ENCODE data around the gene CPSF3. TPM values are rescaled to one million over a fixed set of nuclear protein-coding genes. Genes with fewer than 3 reads are reported as not detected.
A peak's percentile ranks its signal among the peaks of the same experiment; 100 is the strongest.

CPSF3 gene
- total RNA-seq, 2 donors from 2014 or later: 46.6 to 58.4 TPM

DNA sequence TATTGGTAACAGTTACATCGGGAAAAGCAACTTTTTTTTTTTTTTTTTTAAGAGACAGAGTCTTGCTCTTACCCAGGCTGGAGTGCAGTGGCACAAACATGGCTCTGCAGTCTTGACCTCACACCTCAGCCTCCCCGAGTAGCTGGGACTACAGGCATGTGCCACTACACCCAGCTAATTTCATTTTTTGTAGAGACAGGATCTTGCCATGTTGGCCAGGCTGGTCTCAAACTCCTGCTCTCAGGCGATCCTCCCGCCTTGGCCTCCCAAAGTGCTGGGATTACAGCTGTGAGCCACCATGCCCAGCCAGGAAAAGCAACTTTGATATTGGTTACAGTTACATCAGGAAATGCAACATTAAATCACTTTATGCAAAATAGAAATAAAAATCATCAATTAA lies 4.7 kb upstream of the CPSF3 start:
- no peak overlapping the region for H3K4me3 Mint-ChIP-seq
- no peaks in the 10 kb centered on the region for H3K9me3 Mint-ChIP-seq
- DNase-seq (ENCODE audit: low spot score) (no peak), ATAC-seq (no peak)
- H3K36me3 Mint-ChIP-seq: peaks cover 30% of the 10 kb centered on the region
- H3K4me1 Mint-ChIP-seq (ENCODE audit: low read depth in 2 of 2): peaks cover 47 to 59% of the 10 kb centered on the region in 2 donors
- no peaks in the 10 kb centered on the region for H3K27me3 Mint-ChIP-seq
- no peak overlapping the region for H3K27ac Mint-ChIP-seq

DNA sequence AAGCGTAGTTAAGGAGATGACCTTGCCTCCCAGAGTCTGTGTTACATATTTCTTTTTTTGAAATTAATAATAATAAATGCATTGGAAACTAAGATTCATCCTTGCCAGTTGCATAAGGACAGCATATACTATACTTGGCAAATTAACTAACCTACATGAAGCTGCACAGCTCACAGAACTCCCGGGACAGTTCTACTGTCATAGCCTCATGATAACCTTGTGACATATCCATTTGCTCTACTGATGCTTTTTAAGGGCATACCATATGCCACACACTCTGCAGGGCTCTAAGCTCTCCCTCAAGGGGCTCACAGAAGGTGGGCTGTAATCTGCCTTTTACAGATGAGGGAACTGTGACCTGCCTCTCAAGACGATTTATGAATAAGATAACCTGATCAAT lies 3.9 kb upstream of the CPSF3 start:
- Mint-ChIP-seq H3K27ac (peak overlapping the region in 1 of 2 donors; percentile 47), H3K9me3 (no peaks in the 10 kb centered on the region), H3K4me3 (no peak overlapping the region), H3K36me3 (peaks cover 25% of the 10 kb centered on the region), H3K4me1 (ENCODE audit: low read depth in 2 of 2) (peaks cover 40 to 51% of the 10 kb centered on the region in 2 donors), H3K27me3 (no peaks in the 10 kb centered on the region)
- ATAC-seq (no peak), DNase-seq (ENCODE audit: low spot score) (no peak)

DNA sequence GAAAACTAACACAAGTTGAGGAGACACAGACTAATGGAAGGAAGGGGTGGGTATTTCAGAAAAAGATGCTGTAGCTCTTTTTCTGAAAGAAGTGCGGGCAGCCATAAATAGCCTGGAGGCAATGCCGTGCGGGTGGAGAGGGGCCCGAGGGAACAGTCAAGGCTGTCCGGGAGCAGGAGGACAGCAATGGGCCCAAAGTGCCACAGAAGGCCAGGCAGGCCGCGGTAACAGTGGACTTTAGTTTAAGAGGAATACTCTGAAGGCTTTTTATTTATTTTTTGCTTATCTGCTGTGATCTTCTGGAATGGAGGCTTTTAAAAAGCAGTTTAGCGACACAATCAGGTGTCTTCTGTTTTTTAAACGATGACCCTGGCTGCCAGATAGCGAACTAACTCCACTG lies 3.0 kb upstream of the CPSF3 start:
- no peaks in the 10 kb centered on the region for H3K27me3 Mint-ChIP-seq

GRCh38 chr2:9422321-9423099 lies 944 bp upstream of the CPSF3 start:
- ATAC-seq (peak; percentile 0 to 46), DNase-seq (ENCODE audit: low spot score) (peak; percentile 63)
- Mint-ChIP-seq H3K27ac (no peak overlapping the region), H3K9me3 (no peaks in the 10 kb centered on the region), H3K4me3 (no peak overlapping the region), H3K27me3 (no peaks in the 10 kb centered on the region), H3K36me3 (peaks cover 19% of the 10 kb centered on the region), H3K4me1 (ENCODE audit: low read depth in 2 of 2) (peaks cover 26 to 35% of the 10 kb centered on the region in 2 donors)

More for the DNA sequence above, 3.0 kb upstream of the CPSF3 start:
- Mint-ChIP-seq H3K4me1 (ENCODE audit: low read depth in 2 of 2) (peaks cover 38 to 50% of the 10 kb centered on the region in 2 donors), H3K4me3 (peak overlapping the region; percentile 32), H3K9me3 (no peaks in the 10 kb centered on the region), H3K27ac (peak overlapping the region in 1 of 2 donors; percentile 47), H3K36me3 (peaks cover 25% of the 10 kb centered on the region)
- ATAC-seq: no peak
- no peak for DNase-seq (ENCODE audit: low spot score)

DNA sequence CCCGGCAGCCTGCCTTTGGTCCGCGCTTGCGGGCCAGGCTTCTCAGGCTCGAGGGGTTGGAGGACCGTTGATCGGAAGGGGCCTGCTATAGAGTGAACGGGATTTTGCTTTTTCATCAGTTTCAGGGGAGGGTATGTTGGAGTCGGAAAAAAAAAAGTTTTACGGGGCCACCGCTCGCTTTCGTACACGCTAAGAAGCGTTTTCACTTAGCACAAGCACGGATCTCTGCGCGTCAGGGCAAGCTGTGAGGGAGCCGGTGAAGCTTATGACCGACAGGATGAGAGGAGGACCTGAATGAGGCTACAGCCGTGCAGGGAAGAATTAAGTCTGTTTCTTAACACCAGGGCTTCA lies 443 bp downstream of the CPSF3 start:
- peaks cover 14% of the 10 kb centered on the region for H3K36me3 Mint-ChIP-seq
- peaks cover 22 to 27% of the 10 kb centered on the region in 2 donors for H3K4me1 Mint-ChIP-seq (ENCODE audit: low read depth in 2 of 2)
- ATAC-seq: peak in 1 of 2 donors; percentile 18
- DNase-seq (ENCODE audit: low spot score): no peak
- no peak overlapping the region for H3K4me3 Mint-ChIP-seq
- H3K9me3 Mint-ChIP-seq: no peaks in the 10 kb centered on the region
- H3K27me3 Mint-ChIP-seq: no peaks in the 10 kb centered on the region
- no peak overlapping the region for H3K27ac Mint-ChIP-seq

GRCh38 chr2:9424447-9425164 lies 1.2 kb downstream of the CPSF3 start:
- H3K27me3 Mint-ChIP-seq: no peaks in the 10 kb centered on the region
- DNase-seq (ENCODE audit: low spot score) (no peak), ATAC-seq (no peak)
- no peaks in the 10 kb centered on the region for H3K9me3 Mint-ChIP-seq
- H3K4me3 Mint-ChIP-seq: no peak overlapping the region
- no peak overlapping the region for H3K27ac Mint-ChIP-seq
- H3K36me3 Mint-ChIP-seq: peaks cover 14% of the 10 kb centered on the region
- peaks cover 19 to 27% of the 10 kb centered on the region in 2 donors for H3K4me1 Mint-ChIP-seq (ENCODE audit: low read depth in 2 of 2)

DNA sequence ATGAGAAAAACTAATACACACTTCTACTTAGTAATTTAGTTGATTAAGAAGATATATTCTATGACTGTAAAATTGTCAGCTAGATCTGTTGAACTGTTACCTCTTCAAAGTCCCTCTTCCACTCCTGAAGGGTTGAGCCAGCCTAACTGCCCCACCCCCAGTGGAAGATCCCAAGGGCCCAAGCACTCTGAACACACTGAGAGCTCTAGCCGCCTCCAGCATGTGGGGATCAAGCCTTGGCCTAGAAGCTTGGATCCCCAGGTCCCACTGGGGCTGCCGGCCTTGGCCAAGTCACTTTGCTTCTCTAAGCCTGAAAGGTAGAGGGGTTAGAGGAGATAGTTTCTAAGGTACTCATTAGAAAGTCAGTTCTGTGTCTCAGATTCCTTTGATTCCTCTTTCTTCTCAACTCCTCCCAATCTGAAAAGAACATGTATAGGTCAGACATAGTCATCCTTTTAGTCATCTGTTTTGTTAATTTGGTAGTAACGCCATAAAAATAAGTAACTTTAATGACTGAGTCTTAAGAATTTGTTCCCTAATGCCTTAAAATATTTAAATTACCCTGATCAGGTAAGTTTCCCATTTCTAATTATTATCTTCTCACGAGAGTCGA lies 5.6 kb downstream of the CPSF3 start:
- peaks cover 28% of the 10 kb centered on the region for H3K36me3 Mint-ChIP-seq
- H3K27me3 Mint-ChIP-seq: no peaks in the 10 kb centered on the region
- no peaks in the 10 kb centered on the region for H3K9me3 Mint-ChIP-seq
- no peak overlapping the region for H3K27ac Mint-ChIP-seq
- H3K4me3 Mint-ChIP-seq: no peak overlapping the region
- H3K4me1 Mint-ChIP-seq (ENCODE audit: low read depth in 2 of 2): peaks cover 3 to 11% of the 10 kb centered on the region in 2 donors
- DNase-seq (ENCODE audit: low spot score): no peak
- no peak for ATAC-seq

GRCh38 chr2:9430316-9431293 lies 7.2 kb downstream of the CPSF3 start:
- Mint-ChIP-seq H3K4me3 (no peak overlapping the region), H3K4me1 (ENCODE audit: low read depth in 2 of 2) (peaks cover 3 to 11% of the 10 kb centered on the region in 2 donors), H3K27me3 (no peaks in the 10 kb centered on the region), H3K27ac (peak overlapping the region in 1 of 2 donors; percentile 24), H3K36me3 (peaks cover 28% of the 10 kb centered on the region), H3K9me3 (no peaks in the 10 kb centered on the region)
- ATAC-seq (no peak), DNase-seq (ENCODE audit: low spot score) (no peak)

DNA sequence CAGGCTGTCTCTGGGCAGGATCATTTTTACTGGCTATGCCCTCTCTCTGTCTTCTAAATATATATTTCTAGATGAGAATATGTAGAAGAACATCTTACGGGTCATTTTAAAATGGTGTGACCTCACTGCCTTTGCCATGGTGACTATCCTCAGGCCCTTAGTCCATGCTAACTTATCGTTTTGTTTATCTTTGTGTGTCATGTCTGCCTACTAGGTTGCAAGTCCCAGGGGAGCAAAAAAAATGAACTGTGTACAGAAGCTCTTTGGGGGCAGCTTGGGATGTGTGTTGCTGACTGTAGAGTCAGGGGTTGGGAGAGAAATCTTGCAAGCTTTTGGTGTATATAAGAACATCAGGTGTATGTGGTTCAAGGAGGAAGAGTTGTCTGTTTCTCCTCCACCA lies 11.0 kb downstream of the CPSF3 start:
- no peak overlapping the region for H3K4me3 Mint-ChIP-seq
- H3K27me3 Mint-ChIP-seq: no peaks in the 10 kb centered on the region
- no peak overlapping the region for H3K27ac Mint-ChIP-seq
- ATAC-seq: no peak
- no peak for DNase-seq (ENCODE audit: low spot score)
- peaks cover 0 to 7% of the 10 kb centered on the region in 2 donors for H3K4me1 Mint-ChIP-seq (ENCODE audit: low read depth in 2 of 2)
- no peaks in the 10 kb centered on the region for H3K9me3 Mint-ChIP-seq
- H3K36me3 Mint-ChIP-seq: peaks cover 32% of the 10 kb centered on the region

DNA sequence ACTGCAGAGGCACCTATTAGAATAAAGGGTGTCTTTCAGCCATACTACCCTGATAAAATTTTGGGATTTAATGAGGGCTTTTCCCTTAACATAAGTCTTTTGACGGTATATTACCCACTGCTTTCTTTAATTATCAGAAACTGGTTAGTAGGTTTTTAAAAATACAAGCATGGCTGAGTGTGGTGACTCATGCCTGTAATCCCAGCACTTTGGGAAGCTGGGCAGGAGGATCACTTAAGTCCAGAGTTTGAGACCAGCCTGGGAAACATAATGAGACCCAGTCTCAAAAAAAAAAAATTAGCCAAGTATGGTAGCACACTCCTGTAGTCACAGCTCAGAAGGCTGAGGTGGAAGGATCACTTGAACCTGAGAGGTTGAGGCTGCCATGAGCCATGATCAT lies 16.1 kb downstream of the CPSF3 start:
- no peak overlapping the region for H3K4me3 Mint-ChIP-seq
- ATAC-seq (no peak), DNase-seq (ENCODE audit: low spot score) (no peak)
- H3K4me1 Mint-ChIP-seq (ENCODE audit: low read depth in 2 of 2): no peaks in the 10 kb centered on the region
- H3K27ac Mint-ChIP-seq: no peak overlapping the region
- peaks cover 26% of the 10 kb centered on the region for H3K36me3 Mint-ChIP-seq
- H3K9me3 Mint-ChIP-seq: no peaks in the 10 kb centered on the region
- no peaks in the 10 kb centered on the region for H3K27me3 Mint-ChIP-seq

DNA sequence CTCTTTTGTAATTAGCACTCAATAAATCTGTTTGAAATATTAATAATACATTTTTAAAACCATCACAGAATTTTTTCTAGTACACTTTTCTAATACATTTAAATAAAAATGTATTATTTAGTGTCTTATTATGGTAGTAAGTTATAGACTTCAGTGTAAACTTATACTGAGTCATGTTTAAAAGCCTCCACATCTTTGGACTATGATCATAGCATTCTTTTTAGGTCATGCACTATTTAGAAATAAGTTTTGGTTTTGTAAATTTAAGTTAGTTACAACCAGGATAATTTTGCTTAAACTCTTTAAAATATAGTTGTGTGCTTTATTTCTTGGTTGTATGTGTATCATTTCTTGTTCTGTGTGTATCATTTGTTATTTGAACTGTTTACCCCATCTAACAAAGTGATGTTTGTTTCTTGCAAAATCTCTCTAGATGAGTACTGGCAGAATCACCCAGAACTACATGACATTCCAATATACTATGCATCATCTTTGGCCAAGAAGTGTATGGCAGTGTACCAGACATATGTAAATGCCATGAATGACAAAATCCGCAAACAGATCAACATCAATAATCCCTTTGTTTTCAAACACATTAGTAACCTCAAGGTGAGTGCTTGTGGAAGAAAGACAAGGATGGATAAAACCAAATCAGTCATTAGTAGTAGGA lies 16.7 kb downstream of the CPSF3 start:
- DNase-seq (ENCODE audit: low spot score): no peak
- no peaks in the 10 kb centered on the region for H3K4me1 Mint-ChIP-seq (ENCODE audit: low read depth in 2 of 2)
- peaks cover 30% of the 10 kb centered on the region for H3K36me3 Mint-ChIP-seq
- H3K27me3 Mint-ChIP-seq: no peaks in the 10 kb centered on the region
- no peak overlapping the region for H3K27ac Mint-ChIP-seq
- H3K9me3 Mint-ChIP-seq: no peaks in the 10 kb centered on the region
- no peak for ATAC-seq
- H3K4me3 Mint-ChIP-seq: no peak overlapping the region

GRCh38 chr2:9441556-9441955 lies 18.1 kb downstream of the CPSF3 start:
- Mint-ChIP-seq H3K4me3 (no peak overlapping the region), H3K27ac (no peak overlapping the region), H3K27me3 (no peaks in the 10 kb centered on the region), H3K9me3 (no peaks in the 10 kb centered on the region), H3K36me3 (peaks cover 33% of the 10 kb centered on the region), H3K4me1 (ENCODE audit: low read depth in 2 of 2) (no peaks in the 10 kb centered on the region)
- no peak for ATAC-seq
- no peak for DNase-seq (ENCODE audit: low spot score)

- no peak for ATAC-seq
- no peaks in the 10 kb centered on the region for H3K9me3 Mint-ChIP-seq
- no peak for DNase-seq (ENCODE audit: low spot score)
- H3K36me3 Mint-ChIP-seq: peaks cover 38% of the 10 kb centered on the region
- no peak overlapping the region for H3K4me3 Mint-ChIP-seq
- H3K27ac Mint-ChIP-seq: no peak overlapping the region
- no peaks in the 10 kb centered on the region for H3K4me1 Mint-ChIP-seq (ENCODE audit: low read depth in 2 of 2)
- no peaks in the 10 kb centered on the region for H3K27me3 Mint-ChIP-seq
Observed at GRCh38 chr2:9443526-9443925, 20.1 kb downstream of the CPSF3 start.

Measured in natural killer cell treated with Interleukin-12 subunit alpha and Interleukin-12 subunit beta and Interleukin-15 and Interleukin-18, amount 100 ng/mL, for 72 hours (primary cell).